ENCODE data around the gene RGS3.

- TF ChIP-seq CTCF (IDR thresholded peaks at IDR 0.05), result peak in 4 of 12 donors; percentile 9 to 20 (median 12)
- no peak for TF ChIP-seq POLR2A (IDR thresholded peaks at IDR 0.05)
Observed at GRCh38 chr9:113597390-113598241, 134.1 kb downstream of the RGS3 start.
